HG02571 (cell line): ENCODE measurements around the gene TYMS.

Source experiments
- ATAC-seq: cut with Tn5 transposase; IDR thresholded peaks from one replicate; pipeline ENCODE4 v1.9.1; 2021; ENCODE audit warnings: mild to moderate bottlenecking, moderate library complexity; ENCODE audit not compliant: unreplicated experiment

Gene TYMS

DNA sequence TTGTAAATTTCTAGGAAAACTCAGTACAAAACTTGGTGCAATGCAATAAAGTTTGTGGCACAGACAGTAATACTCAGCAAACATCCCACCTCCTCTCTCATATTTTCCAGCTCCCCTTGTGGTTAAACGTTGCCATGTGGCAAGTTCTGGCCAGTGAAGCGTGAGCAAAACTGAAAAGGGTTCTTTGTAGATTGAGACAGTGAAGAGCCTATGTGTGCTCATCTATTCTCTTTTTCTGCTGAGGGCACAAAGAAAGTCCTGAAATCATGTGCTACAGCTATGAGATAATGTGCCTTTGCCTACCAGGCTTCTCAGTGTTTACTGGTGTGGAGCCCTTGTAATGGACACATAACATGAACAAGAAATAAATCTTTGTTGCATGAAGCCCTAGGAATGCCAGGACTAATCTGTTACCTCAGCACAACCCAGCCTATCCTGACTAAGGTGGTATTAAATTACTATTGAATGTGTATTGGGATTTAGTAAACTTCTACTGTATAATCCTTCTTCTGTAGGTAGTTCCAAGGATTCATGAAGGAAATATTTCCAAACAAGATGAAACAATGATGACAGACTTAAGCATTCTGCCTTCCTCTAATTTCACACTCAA lies 13.0 kb upstream of the TYMS start:
- ATAC-seq, result no peak

DNA sequence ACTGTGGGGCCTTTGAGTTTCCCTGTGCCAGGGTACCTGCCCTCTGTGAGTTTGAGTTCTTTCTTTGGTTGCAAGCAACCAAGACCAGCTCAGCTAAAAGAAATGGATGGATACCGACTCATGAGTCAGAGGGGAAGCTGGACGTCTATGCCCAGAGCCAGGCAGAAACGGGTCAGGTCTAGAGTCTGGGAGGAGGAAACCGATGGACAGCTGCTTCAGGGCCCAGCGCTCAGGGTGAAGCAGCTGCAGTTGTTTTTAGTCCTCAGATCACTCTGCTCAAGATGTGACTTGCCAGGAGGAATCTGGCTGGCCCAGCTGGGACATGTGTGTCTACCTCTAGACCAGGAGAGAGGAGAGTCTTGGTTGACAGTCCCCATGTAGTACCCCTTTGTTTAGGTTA lies 10.1 kb upstream of the TYMS start:
- ATAC-seq, result no peak

DNA sequence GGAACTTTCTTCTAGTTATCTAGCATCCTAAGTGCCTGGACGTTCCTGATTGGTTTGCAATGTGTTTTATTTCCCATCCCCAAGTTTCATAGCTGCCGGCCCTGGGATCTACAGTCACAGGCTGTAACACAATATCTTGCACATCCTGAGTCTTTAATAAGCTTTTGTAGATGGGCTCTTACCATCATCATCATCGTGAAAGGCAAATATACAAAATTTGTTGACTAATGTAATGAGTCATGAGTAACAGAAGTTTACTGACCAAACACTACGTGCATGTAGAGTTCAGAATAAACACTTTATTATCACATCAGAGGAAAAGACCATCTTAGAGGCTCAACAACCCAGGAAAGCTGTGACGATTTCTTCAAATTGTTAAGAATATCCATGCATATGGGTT lies 8.1 kb upstream of the TYMS start:
- ATAC-seq, result no peak

DNA sequence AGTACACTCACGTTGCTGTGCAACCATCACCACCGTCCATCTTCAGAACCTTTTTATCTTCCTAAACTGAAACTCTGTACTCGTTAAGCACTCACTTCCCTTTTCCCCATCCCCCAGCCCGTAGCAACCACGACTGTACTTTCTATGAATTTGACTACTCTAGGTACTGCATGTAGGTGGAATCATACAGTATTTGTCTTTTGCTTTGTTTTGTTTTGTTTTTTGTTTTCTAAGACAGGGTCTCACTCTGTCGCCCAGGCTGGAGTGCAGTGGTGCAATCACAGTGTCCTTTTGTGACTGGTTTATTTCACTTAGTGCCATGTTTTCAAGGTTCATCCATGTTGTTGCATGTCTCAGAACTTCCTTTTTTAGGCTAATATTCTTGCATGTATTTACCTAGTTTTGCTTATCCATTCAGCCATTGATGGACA lies 7.0 kb upstream of the TYMS start:
- ATAC-seq, result peak; percentile 95

DNA sequence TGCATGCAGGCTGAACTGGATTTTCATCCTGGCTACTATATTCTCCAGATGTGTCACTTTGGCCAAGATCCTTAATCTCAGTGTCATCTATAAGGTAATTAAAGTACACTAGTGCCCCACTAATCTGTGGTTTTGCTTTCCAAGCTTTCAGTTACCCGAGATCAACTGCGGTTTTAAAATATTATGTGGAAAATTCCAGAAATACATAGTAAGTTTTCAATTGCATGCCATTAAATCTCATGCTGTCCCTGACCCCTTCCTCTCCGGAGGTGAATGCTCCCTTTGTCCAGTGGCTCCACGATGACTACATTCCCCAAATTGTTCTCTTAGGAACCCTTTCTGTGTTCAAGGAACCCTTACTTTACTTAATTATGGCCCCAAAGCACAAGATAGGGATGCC lies 5.3 kb upstream of the TYMS start:
- no peak for ATAC-seq

DNA sequence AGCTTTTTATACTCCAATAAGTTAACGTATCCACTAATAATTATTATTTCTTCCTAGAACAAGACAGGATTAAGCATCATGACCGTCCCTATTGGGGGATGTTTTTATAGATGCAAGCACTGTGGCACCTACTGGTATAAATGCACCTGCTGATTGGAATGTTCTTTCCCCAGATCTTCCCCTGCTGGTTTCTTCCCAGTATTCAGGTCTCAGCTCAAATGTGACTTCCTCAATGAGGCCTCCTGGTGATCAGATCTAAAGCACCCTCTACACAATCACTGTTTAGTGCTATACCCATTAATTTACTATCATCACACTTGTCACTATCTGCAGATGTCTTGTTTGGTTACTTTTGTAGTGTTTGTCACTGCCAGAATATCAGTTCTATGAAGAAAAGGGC lies 3.9 kb upstream of the TYMS start:
- no peak for ATAC-seq

DNA sequence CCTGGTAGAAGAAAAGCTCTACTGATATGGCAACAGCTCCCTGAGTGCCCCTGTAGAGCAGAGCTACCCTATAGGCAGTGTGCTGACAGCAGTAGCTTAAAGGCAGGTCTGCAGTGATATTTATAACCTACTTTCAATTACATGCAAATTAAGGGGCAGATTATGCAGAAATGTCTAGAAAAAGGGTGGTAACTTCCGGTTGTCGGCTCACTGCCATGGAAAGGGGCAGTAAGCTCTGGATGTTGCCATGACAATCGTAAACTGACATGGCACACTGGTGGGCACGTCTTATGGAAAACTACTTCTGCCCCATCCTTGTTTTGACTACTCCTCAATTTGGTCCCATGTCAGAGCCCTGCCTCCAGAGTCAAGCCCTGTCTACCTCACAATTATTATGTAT lies 2.9 kb upstream of the TYMS start:
- no peak for ATAC-seq

DNA sequence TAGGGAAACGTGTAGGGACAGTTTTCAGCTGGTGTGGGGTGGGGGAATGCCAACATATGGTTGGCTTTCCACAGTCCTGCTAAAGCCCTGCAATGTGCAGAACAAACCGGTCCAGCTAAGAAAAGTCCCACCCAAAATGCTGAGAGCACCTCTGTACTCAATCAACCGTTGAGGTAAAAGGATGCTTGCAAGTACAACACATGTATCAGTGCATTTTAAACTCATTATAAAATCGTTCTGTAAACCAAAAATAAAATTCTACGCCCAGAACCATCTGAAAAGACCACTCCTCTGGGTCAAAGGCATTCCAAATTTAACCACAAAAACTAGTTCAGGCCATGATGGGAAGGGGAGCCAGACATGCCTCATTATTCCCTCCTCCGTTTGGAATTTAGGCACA lies 2.0 kb upstream of the TYMS start:
- no peak for ATAC-seq

DNA sequence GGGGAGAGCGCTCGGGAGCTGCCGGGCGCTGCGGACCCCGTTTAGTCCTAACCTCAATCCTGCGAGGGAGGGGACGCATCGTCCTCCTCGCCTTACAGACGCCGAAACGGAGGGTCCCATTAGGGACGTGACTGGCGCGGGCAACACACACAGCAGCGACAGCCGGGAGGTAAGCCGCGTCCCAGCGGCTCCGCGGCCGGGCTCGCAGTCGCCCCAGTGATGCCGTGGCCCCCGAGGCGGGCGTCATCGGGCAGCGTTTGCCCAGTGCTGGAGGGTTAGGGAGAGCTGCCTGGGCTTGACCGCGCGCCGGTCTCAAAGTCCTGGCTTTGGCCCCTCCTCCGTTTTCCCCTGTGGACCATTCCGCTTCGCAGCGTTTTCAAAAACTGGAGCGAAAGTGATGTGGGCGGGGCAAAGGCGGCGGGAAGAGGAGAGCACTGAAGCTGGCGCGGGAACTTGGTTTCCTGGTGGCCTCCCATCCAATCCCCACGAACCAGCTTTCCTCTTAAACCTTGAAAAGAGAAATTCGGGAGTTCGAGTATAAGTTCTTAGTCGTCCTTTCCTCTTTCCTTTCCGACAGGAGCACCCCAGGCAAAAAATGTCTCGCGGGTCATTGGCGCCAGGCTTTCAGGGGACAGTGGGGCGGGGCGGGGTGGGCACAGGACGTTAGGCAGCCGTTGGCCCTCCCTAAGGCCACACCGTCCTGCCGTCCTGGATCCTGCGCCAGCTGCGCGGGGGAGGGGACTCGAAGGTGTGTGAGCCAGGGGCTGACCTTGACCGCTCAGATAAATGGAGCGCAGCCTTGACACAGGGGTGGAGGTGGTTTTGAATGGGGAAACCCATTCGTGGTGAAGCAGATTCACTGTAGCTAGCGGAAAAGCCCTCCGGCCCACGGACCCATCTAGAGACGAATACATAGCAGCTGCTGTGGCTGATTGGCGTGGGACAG lies 821 bp downstream of the TYMS start:
- ATAC-seq, result peak; percentile 61

DNA sequence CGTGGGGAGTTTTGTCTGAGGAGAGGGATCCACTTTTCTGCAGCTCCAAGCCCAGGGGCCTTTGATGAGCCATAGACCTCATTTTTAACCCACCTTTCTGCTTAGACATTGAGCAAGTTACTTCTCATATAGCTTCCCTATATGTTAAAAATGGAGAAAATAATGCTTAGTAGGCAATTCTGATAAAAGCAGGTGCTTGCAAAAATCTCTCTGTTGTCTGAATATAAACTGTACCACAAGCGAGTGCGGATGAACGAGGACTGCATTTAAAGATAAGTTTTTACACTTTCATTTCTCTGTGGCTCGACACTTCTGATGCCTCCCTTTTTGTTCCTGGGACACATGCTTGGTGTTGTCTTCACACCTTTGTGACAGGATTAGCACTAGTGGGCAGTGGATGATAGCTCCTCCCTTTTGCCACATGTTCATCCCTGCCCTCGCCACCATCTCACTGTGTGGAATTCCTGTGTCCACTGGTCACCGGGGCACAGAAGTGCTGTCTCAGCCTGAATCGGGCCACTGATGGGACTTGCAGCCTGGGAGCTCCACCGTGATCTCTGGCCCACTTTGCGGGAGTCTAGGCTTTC lies 1.6 kb downstream of the TYMS start:
- no peak for ATAC-seq

DNA sequence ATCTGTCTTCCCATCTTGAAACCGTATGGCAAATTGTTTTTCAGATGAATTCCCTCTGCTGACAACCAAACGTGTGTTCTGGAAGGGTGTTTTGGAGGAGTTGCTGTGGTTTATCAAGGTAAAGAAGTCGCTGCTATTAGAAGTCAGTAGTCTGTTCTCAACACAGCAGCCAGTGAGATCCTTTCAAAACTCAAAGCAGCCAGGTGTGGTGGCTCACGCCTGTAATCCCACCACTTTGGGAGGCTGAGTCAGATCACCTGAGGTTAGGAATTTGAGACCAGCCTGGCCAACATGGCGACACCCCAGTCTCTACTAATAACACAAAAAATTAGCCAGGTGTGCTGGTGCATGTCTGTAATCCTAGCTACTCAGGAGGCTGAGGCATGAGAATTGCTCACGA lies 2.1 kb downstream of the TYMS start:
- no peak for ATAC-seq

DNA sequence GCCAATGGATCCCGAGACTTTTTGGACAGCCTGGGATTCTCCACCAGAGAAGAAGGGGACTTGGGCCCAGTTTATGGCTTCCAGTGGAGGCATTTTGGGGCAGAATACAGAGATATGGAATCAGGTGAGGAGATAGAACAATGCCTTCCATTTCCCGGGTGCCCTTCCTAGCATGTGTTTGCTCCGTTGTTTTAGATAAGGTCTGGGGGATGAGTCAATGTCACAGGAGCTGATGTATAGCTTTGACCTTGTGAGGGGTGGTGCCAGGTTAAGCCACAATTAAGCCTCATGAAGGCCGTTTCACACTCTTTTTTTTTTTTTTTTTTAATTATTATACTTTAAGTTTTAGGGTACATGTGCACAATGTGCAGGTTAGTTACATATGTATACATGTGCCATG lies 4.7 kb downstream of the TYMS start:
- ATAC-seq, result no peak

DNA sequence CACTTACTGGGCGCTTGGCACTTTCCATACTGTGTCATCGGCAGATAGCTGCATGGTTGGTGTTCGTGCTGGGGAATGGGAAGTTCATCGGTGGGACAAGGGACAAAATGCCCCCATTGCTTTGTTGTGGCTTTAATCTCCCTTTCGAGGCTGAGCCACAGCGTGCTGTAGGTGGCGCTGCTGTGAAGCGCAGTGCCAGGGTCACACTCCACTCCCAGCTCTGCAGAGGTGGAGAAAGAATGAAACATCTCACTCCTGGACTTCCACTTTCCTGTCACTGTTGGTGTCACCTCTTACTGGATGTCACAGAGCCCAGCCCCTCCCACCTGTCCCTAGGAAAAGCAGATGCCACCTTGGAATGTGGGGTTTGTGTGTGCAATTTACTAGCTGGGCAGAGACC lies 8.7 kb downstream of the TYMS start:
- ATAC-seq, result no peak

DNA sequence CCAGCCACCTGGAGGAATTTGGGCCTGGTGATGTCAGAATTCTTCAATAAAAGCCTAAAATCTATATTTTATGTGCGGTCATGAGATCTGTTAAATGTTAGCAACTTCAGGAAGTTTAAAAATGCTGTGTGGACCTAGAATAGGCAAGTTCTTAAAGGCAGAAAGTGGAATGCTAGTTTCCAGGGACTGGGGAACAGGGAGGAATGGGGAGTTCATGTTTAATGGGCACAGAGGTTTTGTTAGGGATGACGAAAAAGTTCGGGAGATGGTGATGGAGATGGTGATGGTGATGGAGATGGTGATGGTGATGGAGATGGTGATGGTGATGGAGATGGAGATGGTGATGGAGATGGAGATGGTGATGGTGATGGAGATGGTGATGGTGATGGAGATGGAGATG lies 9.2 kb downstream of the TYMS start:
- ATAC-seq, result no peak

DNA sequence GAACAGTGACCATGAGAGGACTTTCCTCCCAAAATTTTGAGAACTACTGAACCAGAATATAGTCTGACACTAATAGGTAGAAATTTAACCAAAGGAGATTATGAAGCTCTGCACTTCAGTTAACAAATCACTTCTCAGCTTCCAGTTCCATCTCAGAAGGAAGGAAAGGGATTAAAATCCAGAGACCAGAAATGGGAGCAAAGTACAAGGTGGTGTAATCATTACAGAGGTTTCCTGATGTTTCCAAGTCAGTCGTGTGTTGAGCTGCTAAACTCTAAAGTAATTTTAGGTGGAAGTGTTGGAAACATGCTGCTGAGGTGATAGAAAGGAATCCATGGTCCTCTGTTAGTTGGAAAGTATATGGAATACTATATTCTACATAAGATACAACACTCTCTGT lies 10.8 kb downstream of the TYMS start:
- ATAC-seq, result no peak

DNA sequence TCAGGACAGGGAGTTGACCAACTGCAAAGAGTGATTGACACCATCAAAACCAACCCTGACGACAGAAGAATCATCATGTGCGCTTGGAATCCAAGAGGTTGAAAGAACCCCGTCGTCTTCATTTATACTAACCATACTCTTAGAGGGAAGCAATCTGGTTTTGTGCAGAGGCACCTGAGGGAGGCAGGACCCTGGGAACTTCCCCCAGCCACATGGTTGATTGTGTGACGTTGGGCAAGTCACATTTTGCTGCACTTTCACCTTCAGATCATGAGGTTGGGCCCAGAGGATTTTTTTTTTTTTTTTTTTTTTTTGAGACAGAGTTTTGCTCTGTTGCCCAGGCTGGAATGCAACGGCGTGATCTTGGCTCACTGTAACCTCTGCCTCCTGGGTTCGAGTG lies 11.6 kb downstream of the TYMS start:
- ATAC-seq, result no peak

DNA sequence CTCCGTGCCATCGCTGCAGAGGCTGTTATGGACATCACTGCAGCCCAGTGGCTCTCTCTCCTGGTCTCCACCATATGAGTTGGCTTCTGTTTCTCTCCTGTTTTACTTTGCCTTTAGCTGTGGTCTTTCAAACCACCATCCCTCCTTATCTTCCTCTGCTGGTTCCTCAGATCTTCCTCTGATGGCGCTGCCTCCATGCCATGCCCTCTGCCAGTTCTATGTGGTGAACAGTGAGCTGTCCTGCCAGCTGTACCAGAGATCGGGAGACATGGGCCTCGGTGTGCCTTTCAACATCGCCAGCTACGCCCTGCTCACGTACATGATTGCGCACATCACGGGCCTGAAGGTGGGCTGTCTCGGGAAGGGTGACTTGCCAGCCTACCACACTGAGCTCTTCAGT lies 13.1 kb downstream of the TYMS start:
- no peak for ATAC-seq

DNA sequence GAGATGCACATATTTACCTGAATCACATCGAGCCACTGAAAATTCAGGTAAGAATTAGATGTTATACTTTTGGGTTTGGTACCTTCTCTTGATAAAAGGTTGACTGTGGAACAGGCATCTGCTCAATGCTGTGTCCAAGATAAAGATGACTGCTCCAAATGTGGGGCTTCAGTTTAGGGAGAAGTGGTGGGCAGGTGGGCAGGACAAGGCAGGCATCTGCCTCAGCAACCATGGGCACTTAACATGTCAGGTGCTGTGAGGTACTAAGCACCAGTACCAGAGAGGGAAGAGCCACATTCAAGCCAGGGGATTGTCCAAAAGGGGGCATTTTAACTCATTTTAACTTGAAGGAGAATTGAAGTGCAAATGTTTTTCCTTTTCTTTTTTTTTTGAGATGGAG lies 14.0 kb downstream of the TYMS start:
- no peak for ATAC-seq

DNA sequence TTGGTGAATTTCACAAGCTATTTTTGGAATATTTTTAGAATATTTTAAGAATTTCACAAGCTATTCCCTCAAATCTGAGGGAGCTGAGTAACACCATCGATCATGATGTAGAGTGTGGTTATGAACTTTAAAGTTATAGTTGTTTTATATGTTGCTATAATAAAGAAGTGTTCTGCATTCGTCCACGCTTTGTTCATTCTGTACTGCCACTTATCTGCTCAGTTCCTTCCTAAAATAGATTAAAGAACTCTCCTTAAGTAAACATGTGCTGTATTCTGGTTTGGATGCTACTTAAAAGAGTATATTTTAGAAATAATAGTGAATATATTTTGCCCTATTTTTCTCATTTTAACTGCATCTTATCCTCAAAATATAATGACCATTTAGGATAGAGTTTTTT lies 15.9 kb downstream of the TYMS start:
- ATAC-seq, result no peak

DNA sequence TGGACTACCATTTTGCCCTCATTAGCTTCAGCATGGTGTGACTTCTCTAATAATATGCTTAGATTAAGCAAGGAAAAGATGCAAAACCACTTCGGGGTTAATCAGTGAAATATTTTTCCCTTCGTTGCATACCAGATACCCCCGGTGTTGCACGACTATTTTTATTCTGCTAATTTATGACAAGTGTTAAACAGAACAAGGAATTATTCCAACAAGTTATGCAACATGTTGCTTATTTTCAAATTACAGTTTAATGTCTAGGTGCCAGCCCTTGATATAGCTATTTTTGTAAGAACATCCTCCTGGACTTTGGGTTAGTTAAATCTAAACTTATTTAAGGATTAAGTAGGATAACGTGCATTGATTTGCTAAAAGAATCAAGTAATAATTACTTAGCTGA lies 16.3 kb downstream of the TYMS start:
- ATAC-seq, result no peak

DNA sequence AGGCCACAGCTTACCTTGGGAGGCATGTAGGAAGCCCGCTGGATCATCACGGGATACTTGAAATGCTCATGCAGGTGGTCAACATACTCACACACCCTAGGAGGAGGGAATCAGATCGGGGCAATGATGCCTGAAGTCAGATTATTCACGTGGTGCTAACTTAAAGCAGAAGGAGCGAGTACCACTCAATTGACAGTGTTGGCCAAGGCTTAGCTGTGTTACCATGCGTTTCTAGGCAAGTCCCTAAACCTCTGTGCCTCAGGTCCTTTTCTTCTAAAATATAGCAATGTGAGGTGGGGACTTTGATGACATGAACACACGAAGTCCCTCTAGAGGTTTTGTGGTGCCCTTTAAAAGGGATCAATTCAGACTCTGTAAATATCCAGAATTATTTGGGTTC lies 17.9 kb downstream of the TYMS start:
- no peak for ATAC-seq

DNA sequence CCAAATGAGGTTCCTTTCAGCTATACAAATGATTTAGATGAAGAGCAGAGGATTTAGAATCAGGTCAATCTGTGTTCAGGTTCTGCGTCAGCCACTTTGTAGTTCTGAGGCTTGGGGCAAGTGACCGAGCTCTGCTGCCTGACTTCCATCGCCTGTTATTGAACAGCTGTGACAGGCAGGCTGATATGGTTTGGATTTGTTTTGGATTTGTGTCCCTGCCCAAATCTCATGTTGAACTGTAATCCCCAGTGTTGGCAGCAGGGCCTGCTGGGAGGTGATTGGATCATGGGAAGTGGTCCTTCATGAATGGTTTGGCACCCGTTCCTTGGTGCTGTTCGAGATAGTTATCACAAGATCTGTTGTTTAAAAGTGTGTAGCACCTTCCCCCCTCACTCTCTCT lies 18.6 kb downstream of the TYMS start:
- no peak for ATAC-seq
